ENCODE results near the gene RUNX1. TPM values are rescaled to one million over a fixed set of nuclear protein-coding genes. Genes with fewer than 3 reads are reported as not detected.
"Not testable (repeated sequence)": the region's sequence is repeated elsewhere in the genome, so short reads cannot be mapped to it uniquely, and the experiment has no call there.

Gene RUNX1
- total RNA-seq, 2 donors from 2014 or later, result 4.9 to 12.5 TPM

DNA sequence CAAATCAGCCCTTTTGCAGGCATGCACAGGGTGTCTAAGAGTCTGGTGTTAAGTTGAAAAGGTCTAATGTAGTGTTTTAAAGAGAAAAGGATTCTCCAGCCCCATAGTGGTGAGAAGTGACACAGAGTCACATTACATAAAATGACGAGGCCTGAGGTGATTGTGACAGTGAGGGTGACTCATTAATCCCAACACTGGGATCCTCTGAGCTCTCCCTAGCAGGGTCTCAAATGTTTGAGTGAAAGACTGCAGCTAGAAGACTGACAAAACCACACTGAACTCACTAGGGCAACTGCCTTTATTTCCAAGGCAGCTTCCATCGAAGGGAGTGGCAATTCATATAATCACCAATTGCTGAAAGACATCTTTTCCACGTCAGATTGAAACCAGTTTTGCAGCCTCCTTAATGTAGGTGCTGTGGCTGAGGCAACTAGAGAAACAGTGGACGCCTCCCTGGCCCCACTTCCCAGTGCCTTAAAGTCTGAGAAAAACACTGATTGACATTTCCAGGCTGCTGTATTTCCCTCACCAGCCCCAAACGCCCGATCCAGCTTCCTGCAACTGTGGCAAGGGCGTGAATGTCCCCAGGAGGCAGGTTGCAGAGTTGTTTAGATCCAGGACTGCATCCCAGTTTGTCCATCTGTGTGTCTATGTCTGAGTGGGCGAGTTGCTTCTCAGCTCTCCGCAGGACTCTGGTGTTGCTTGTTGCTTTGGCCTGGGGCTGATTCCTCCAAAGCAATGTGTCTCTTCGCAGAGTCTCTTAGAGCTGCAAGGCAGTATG lies 81.4 kb downstream of the RUNX1 start:
- Histone ChIP-seq H3K4me1 (no peaks in the 10 kb centered on the region), H3K27ac (no peak overlapping the region), H3K4me3 (no peak overlapping the region), H3K27me3 (no peaks in the 10 kb centered on the region), H3K9me3 (no peaks in the 10 kb centered on the region), H3K36me3 (replicated peaks in 1 of 2; ENCODE audit: insufficient read depth in 1 of 2, low read depth in 2 of 2) (no peaks in the 10 kb centered on the region)
- 50 to 70% methylated on average over 8 to 10 of the region's 10 CpGs for WGBS, 2 donors
- ATAC-seq (no peak), DNase-seq (no peak)
- intact Hi-C loops (cut with DNase I), result no loop called here
- no peak for TF ChIP-seq POLR2A (IDR thresholded peaks at IDR 0.05)
- TF ChIP-seq, protein P1, sequence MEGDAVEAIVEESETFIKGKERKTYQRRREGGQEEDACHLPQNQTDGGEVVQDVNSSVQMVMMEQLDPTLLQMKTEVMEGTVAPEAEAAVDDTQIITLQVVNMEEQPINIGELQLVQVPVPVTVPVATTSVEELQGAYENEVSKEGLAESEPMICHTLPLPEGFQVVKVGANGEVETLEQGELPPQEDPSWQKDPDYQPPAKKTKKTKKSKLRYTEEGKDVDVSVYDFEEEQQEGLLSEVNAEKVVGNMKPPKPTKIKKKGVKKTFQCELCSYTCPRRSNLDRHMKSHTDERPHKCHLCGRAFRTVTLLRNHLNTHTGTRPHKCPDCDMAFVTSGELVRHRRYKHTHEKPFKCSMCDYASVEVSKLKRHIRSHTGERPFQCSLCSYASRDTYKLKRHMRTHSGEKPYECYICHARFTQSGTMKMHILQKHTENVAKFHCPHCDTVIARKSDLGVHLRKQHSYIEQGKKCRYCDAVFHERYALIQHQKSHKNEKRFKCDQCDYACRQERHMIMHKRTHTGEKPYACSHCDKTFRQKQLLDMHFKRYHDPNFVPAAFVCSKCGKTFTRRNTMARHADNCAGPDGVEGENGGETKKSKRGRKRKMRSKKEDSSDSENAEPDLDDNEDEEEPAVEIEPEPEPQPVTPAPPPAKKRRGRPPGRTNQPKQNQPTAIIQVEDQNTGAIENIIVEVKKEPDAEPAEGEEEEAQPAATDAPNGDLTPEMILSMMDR (IDR thresholded peaks at IDR 0.05), result no peak

DNA sequence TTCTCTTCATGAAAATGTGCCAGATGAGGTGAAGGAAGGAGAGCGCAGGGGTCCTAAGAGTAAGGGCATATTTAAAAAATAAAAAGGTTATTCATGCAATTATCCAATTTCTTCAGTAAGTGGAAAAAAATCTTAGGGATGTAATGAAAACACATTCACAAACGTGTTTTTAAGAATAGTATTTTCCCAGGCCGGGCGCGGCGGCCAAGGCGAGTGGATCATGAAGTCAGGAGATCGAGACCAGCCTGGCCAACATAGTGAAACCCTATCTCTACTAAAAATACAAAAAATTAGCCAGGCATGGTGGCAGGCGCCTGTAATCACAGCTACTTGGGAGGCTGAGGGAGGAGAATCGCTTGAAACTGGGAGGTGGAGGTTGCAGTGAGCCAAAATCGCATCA lies 82.2 kb downstream of the RUNX1 start:
- H3K4me3 ChIP-seq; H3K27me3 ChIP-seq; H3K4me1 ChIP-seq; ATAC-seq; H3K9me3 ChIP-seq; DNase-seq; H3K36me3 ChIP-seq (replicated peaks in 1 of 2; ENCODE audit: insufficient read depth in 1 of 2, low read depth in 2 of 2); intact Hi-C loops (cut with DNase I); H3K27ac ChIP-seq: not testable (repeated sequence)
- WGBS, 2 donors, result 84 to 85% methylated on average over 11 of the region's 11 CpGs

DNA sequence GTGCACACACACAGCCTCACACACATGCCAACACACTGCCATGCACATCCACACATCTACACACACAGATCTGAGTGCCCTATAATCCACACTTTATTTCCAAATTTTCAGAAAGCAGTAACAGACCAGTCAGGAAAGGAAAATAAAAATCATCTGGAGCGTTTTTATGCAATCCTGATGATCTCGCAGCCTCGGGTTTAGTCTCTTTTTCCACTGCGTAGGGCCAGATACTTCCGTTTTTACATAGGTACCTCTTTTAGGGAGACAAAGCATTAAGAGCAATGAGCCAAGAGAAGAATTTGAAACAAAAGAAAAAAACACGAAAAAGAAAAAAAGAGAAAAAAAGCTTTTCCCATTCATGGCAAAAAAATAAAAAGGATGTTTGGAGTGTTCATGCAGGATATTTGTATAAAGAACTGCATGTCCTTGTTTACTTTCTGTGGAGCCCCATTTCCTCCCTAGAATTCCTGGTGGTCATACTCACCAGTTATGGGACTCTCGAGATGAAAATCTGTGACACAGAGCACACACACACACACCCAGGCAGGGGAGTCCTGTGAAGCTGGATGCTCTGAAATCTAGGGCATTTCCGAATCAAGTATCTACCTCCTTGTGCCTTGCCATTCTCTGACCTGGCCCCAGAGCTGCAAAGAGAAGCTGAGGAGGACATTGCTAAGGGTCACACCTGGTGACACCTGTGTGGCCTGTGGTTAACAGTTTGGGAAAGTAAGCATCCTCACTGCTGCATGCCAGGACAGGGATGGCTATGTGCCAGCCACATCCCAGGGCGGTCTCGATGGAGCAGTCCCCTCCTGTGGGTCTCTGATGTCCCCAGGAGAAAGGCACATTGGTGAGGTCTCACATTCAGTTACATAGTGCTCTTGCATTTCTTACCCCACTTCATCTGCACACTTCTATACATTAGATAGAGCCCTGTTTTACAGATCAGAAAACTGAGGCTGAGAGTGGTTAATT lies 83.6 kb downstream of the RUNX1 start:
- no peak for ATAC-seq
- intact Hi-C loops (cut with DNase I), result no loop called here
- 54 to 67% methylated on average over 10 of the region's 10 CpGs for WGBS, 2 donors
- Histone ChIP-seq H3K4me1 (no peaks in the 10 kb centered on the region), H3K27me3 (no peaks in the 10 kb centered on the region), H3K9me3 (no peaks in the 10 kb centered on the region), H3K4me3 (no peak overlapping the region), H3K27ac (no peak overlapping the region), H3K36me3 (replicated peaks in 1 of 2; ENCODE audit: insufficient read depth in 1 of 2, low read depth in 2 of 2) (no peaks in the 10 kb centered on the region)
- no peak for DNase-seq
- TF ChIP-seq POLR2A (IDR thresholded peaks at IDR 0.05), result no peak
- TF ChIP-seq, protein P1 (IDR thresholded peaks at IDR 0.05), result no peak

DNA sequence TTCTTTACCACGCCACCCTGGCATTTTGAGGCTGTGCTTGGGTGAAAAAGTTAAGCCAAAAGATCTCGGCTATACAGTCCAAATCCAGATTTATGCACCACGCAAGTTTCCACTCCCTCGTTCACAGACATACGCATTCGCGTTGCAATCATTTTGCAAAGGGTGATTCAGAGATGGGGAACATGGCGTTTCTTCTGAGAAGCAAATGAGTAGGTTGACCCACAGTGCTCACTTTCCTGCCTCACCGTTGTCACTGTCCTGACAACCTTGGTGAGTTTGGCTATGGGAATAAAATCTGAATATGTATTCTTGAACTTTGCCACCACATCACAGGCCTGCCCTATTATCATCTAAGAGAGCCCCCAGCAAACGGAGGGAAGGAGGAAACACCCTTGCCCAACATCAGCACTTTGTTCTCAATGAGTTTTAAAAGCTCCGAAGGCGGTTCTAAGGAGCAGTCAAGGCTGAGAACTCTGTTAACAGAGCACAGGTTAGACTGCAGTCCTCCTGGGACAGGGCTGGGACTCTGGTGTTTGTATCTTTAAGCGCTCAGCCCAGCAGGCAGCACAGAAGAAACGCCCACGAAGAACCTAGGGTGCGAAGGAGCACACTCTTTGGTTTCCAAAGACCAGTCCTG lies 86.4 kb downstream of the RUNX1 start:
- DNase-seq (no peak), ATAC-seq (no peak)
- intact Hi-C loops (cut with DNase I), result no loop called here
- no peak overlapping the region for H3K4me3 ChIP-seq
- H3K27ac ChIP-seq, result no peak overlapping the region
- no peaks in the 10 kb centered on the region for H3K27me3 ChIP-seq
- no peaks in the 10 kb centered on the region for H3K9me3 ChIP-seq
- no peaks in the 10 kb centered on the region for H3K4me1 ChIP-seq
- TF ChIP-seq, protein P1 (IDR thresholded peaks at IDR 0.05), result no peak
- no peak for TF ChIP-seq POLR2A (IDR thresholded peaks at IDR 0.05)
- 64 to 74% methylated on average over 16 of the region's 16 CpGs for WGBS, 2 donors
- H3K36me3 ChIP-seq (replicated peaks in 1 of 2; ENCODE audit: insufficient read depth in 1 of 2, low read depth in 2 of 2), result no peaks in the 10 kb centered on the region

DNA sequence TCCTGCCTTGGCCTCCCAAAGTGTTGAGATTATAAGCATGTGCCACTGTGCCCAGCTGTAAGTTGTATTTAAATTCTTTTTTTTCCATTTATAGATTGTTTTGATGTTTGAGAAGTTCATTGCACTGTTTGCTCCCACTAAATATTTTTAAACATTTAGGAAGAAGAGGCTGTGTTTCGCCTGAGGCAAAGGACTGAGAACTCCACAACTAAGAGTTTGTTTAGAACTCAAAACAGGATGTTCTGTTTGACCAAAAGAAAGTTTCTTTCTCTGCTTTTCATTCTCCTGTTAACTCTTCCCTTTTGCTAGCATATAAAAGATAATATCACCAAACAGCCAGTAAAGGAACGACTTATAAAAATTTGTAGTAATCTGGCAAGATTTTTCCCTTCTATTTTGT lies 87.0 kb downstream of the RUNX1 start:
- DNase-seq, result no peak
- ATAC-seq, result no peak
- TF ChIP-seq POLR2A (IDR thresholded peaks at IDR 0.05), result no peak
- TF ChIP-seq, protein P1 (IDR thresholded peaks at IDR 0.05), result no peak
- no peak overlapping the region for H3K27ac ChIP-seq
- H3K9me3 ChIP-seq, result no peaks in the 10 kb centered on the region
- no peaks in the 10 kb centered on the region for H3K36me3 ChIP-seq (replicated peaks in 1 of 2; ENCODE audit: insufficient read depth in 1 of 2, low read depth in 2 of 2)
- intact Hi-C loops (cut with DNase I), result no loop called here
- 50 to 53% methylated on average over 2 of the region's 2 CpGs for WGBS, 2 donors
- H3K4me3 ChIP-seq, result no peak overlapping the region
- no peaks in the 10 kb centered on the region for H3K27me3 ChIP-seq
- H3K4me1 ChIP-seq, result no peaks in the 10 kb centered on the region
